ENCODE data around the gene CDC42BPB.

Gene CDC42BPB

DNA sequence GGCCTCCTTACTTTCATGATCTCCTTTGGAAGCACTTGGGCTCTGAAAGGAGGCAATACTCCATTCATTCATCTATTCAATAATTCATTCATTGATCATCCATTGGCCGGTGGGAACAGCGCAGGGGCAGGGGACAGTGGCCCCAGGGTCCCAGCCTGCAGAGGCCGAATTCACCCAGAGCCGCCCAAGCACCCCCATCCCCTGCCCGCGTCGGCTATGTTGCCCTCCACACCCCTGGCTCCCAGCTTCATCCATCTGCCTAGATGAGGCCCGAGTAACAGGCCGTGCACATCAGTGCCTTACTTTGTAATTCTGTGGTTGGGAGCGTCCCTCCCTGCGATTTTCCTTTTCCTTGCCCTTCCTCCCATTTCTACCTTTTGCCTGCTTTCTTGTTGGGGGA, 131.7 kb downstream of the CDC42BPB start:
- no peak for DNase-seq

DNA sequence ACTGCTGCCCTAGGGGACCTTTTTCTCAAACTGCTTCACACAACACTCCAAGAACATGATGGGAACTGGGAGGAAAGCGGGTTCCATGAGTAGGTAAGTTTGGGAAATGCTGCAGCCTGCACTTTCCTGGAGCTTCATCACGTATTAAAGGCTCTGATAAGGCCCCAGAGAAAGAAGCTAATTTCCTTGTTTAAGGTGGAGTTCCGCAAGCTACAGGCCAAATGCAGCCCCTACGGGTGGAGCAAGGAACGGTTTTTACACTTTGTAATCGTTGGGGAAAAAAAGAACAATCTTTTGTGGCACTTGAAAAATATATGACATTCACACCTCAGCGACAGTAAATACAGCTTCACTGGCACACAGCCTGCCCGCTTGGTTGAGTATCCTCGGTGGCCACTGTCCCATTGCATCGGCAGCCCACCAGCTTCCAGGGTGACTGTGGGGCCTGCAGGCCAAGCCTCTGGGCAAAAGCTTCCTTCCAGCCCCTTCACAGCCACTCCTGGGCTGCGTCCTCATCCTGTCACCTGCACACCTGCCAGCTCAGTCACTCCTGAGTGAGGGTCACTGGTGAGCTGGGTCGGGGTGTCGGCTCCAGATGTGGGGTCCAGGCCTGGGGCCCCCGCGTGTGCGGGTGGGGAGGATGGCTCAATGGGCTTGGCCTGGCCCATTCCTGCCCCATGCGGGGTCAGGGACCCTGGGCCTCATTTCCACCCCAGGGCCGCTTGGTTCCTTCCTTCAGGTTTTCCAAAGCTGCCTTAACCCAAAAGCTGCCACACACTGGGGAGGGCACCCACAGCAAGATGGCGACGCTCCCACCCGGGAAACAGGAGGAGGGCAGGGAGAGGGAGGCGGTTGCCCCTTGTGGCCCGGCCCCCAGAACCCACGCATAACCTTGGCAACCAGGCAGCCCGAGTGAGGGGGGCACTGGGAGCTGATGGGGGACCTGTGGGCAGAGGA, 132.4 kb downstream of the CDC42BPB start:
- no peak for DNase-seq

DNA sequence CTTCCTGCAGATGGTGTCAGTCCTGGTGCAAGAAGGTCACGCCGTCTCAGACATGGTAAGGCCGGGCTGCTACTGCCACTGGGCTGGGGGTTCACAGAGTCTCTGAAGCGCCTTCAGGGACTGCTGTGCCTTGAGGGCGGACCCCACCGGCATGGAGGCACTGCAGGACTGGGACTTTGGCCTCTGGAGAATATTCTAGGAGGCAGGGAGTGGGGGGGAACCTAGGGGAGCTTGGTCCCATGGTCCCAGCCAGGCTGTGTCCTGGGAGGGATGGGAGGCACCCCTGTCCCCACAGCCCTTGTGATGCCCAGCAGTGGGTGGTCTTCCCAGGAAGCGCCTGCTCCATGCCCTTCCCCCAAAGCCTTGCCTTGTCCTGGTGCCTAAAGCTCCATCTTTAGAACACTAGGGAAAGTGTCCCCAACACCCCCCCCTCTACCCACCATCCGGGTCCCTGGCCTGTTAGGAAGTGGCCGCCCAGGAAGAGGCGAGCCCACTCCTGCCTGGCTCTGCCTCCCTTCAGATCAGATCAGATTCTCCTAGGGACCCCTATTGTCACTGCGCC, 133.3 kb downstream of the CDC42BPB start:
- no peak for DNase-seq

DNA sequence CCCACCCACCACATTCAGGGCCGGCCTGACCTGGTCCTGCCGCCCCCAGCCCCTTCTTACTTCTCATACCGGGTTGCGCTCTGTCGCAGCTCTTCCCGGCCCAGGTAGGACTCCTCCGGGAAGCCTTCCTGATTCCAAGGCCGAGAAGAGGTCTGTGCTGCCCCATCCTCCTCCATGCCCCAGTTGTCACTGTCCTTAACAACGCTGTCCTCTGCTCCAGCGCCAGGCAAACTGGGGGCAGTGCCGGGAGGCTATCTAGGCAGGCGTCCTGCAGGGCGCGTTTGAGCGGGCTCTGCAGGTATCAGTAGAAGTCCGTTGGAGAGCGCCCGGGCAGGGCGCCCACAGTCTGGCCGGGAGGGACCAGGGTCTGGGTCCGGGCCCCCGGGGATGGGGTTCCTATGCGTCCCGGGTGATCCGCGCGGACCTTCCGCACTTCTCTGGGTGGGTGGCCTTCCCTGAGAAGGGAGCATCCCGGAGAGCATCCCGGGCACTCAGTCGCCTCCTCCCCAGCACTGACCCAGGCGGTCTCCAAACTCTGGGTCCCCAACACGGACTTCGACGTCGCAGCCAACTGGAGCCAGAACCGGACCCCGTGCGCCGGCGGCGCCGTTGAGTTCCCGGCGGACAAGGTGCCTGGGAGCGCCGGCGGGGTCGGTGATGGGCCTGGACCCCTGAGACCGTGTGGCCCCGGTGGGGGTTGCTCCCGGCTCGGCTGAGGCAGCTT, 134.0 kb downstream of the CDC42BPB start:
- no peak for DNase-seq

DNA sequence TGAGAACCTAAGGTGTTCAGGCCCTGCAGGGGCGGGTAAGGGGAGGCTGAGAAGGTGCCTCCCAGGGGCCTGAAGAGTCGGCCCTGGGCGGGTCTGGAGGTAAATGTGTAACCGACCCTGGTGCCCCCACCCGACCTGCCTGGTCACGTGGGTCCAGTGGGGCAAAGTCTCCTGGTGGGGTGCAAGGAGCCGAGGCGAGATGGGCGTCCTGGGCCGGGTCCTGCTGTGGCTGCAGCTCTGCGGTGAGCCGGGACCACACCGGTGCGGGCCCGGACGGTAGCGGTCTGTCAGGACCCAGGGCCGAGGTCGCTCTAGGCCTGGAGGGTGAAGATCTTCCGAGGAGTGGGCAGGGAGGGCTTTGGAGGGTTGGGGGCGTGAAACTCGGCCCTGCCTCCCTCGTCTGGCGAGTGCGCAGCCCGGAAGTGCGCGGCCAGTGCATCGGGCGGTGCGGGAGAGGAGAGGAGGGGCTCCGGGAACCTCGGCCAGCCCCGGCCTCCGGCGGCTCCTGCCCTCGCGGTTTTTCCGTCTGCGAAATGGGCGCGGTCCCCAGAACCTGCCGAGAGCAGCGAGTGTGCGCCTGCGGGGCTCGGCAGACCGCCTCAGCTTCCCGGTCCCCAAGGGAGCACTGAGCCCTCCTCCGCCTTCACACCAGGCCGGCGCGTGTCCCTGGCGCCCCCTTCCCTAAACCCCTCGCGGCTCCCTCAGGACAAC, 134.7 kb downstream of the CDC42BPB start, which contains the start of gene AMN:
Gene AMN, plus strand, starts transcription at position 174 of the 711 bp plus-strand sequence. Its CDS starts 26 bp downstream, at position 200.
- no peak for DNase-seq

DNA sequence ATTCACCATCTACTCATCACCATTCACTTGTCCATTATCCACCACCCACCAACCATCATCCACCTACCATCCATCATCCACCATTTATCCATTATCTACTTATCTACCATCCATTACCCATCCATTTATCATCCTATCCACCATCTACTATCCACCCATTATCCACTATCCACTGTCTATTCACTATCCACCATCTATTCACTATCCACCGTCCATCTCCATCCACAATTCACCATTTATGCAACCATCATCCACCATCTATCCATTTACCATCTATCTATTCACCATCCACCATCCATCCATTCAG, 136.4 kb downstream of the CDC42BPB start:
- no peak for DNase-seq

DNA sequence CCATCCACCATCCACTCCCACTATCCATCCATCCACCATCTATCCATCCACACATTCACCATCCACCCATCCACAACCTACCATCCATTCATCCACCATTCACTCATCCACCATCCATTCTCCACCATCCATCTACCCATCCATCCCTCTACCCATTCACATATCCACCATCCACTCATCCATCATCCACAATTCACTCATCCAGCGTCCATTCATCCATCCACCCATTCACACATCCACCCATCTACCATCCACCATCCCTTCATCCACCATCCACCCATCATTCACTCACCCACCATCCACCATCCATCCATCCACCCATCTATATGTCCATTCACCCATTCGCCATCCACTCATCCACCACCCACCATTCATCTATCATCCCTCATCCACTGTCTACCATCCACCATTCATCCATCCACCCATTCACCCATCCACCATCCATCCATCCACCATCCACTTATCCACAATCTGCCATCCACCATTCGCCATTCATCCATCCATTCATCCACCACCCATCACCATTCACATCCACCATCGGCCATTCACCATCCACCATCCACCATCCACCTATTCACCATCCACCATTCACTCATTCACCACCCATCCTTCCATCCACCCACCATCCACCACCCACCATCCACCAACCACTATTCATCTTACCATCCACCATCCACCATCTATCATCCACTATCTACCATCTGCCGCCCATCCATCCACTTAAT, 136.9 kb downstream of the CDC42BPB start:
- no peak for DNase-seq

DNA sequence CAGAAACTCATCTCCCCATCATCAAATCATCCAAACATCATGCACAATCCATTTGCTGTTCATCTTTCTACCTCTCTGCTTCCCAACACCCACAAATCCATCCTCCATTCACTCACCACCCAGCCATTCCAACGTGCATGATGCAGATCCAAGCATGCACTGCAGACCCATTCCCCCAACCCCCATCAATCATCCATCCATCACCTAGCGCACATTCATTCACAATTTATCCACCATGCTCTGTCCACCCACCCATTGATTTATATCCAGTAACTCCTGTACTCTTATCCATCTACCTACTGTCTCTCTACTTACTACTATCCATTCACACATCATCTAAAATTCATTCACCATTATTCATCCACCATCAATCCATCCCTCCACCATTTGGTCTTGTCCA, 138.9 kb downstream of the CDC42BPB start:
- DNase-seq = no peak

DNA sequence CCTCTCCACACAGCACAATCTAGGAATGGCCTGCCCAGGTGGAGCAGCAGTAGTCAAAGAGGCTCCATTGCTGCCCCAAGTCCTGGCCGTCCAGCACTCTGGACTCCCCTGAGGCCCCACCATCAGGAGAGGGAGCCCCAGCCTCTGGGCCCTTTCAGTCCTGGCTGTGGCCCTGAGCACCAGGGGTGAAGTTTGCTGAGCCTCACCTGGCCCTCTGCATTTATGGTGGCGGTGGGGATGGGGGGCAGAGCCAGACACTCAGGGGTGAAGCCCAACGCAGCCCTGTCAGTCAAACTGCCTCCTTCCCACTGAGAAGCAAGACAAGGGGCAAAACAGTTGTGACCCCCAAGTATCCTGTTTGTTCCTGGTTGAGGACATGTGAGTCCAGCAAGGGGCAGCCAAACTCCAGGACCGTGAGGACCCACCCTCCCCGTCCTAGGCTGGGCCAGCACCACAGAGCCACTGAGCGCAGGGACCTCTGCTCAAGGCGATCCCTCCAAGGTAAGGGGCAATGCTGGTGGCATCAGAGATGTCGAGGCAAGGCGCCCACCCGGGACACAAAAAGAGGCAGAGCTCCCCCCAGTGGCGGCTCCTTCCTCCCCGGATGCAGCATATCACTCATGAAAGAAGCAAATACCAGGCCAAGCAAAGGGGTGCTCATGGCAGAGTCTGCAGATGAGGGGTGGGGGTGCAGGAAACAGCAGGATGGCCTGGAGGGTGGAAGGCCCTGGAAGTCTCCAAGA, 139.7 kb downstream of the CDC42BPB start:
- peak; percentile 86 for DNase-seq

DNA sequence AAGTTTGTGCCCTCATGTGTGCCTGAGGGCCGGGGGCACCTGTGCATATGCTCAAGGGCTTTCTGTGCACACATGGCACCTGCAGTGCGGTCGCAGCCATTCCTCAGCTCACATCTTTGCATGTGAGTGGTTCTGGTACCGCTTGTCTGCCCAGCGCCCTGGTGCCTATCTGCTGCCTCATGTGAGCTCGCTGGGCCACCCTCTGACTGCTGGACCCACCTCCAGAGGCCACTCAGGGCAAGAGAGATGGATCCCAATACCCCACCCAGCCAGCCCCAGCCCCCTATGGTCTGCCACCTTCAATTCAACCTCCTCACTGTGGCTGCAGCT, 140.3 kb downstream of the CDC42BPB start:
- DNase-seq = no peak

DNA sequence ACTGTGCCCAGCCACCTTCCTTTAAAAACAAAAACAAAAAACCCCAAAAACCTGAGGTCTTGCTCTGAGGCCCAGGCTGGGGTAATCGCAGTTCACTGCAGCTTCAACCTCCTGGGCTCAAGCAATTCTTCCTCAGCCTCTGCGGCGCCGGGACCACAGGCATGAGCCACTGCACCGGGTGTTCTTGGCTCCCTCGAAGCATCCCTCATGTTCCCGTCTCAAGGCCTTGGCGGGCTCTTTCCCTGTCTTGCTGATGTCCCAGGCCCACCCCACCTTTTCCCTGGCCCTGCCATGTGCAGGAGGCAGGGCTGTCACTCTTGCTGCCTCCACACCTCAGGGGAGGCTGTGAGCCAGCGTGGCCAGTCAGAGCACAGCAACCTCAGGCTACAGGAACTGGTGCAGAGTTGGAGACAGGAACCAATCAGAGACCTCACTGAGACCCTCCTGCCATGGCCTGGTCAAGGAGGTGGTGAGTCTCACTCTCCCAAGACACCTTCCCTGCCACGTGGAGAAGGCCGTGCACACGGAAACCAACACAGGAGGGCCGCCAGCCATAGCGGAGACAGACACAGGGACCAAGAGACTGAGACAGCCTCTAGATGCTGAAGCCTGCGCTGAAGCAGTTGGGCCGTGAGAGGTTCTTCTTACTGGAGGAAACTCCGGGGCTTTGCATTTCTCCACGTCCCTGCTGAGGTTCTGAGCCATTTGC, 140.8 kb downstream of the CDC42BPB start:
- DNase-seq = no peak

DNA sequence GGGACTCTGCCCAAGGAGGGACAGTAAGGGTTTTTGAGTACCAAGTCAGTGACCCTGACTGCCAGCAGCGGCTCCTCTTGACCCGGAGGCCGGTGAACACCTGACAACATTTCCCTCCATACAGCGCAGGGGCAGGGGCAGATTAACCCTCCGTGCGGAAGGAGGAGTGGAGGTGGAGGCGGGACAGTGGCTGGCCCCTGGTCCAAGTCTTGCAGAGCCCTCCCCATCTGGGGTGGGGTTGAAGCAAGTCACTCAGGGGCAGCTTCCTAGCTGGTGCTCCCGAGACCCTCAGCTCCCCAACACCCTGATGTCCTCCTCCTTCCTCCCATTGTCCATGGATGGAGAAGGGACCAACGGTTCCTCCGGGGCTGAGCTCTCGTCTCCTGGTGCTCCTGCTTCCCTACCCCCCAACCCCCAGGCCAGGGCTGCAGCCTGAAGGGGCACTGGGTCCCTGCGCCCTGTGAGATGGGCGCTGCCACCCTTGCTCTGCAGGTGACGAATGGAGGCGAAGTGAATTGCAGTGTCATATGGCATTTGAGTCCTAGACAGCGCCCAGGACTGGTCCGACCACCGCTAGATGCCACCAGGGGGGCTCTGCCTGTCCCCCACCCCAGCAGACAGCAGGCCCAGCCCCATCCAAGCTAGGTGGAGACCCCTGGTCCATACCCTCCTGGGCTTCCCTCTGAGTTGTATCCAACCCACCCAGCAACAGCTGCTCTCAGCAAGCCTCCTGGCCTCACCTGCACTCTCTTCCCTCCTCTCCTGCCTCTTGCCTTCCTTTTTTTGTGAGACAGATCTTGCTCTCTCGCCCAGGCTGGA, 141.8 kb downstream of the CDC42BPB start:
- DNase-seq = no peak

DNA sequence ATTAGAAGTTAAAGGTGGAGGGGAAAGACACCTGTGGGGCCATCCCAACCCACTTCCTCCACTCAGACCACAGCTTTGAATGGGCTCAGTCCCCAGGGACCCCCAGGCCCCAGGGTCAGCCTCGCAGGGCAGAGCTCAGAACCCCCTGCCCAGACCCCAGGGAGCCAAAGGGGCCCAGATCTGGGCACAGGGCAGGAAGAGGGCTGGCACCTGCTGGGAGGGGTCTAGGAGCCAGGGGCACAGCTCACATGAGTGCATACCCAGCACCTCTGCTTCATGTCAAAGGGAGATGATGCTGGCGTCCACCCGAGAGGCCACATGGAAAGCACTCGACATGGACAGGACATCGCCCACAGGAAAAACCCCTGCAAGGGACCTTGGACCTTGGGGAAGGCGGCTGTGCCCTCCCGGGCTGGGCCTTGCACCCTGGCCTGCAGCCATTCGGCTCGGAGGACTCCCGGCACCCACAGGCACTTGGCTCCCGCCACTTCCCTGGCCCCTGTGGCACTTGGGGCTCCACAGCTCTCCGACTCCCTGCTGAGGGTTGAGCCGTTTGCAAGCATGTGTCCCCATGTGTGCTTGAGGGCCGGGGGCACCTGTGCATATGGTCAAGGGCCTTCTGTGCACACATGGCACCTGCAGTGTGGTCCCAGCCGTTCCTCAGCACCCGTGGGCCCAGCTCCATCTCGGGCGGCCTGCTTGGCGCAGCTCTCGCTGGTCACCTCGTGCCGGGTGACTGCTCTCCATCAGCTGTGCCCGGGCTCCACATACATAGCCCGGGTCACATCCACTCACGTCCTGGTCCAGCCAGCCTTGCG, 142.7 kb downstream of the CDC42BPB start:
- DNase-seq = no peak

DNA sequence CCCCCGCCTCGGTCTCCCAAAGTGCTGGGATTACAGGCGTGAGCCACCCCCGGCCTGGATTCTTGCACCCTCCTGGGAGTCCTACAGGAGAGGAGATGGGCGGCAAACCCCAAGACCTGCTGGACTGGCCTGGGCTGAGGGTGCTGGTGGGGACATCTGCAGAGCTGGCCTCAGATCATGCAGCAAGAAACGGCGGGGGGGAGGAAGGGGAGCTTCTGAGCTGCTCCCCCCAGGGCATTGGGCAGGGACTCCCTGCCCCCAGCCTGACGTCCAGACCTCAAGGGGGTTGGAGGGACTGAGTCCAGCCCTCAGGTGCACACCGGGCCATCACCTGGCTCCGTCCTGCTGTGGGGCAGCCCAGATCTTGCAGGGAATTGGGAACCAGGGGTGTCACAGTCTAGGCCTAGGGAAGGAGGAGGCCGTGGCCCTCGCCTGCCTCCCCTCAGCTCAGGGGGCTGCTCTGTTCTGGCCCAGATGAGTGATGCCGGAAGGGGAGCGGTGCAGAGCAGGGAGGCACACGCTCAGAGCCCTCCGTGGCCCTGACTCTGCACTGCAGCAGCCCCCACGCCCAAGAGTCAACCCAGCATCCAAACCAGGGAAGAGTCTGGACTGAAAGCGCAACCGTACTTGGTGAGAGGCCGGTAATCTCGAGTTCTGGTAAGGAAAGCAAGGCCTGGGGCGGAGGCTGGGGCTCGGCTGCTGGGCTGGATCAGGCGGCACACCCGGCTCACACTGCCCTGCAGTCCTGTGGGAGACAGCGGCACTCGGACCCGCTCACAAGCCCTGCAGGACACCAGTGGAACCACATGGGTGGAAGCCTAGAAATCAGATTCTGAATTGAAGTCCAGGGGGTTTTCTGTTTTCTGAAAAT, 143.8 kb downstream of the CDC42BPB start:
- no peak for DNase-seq

DNA sequence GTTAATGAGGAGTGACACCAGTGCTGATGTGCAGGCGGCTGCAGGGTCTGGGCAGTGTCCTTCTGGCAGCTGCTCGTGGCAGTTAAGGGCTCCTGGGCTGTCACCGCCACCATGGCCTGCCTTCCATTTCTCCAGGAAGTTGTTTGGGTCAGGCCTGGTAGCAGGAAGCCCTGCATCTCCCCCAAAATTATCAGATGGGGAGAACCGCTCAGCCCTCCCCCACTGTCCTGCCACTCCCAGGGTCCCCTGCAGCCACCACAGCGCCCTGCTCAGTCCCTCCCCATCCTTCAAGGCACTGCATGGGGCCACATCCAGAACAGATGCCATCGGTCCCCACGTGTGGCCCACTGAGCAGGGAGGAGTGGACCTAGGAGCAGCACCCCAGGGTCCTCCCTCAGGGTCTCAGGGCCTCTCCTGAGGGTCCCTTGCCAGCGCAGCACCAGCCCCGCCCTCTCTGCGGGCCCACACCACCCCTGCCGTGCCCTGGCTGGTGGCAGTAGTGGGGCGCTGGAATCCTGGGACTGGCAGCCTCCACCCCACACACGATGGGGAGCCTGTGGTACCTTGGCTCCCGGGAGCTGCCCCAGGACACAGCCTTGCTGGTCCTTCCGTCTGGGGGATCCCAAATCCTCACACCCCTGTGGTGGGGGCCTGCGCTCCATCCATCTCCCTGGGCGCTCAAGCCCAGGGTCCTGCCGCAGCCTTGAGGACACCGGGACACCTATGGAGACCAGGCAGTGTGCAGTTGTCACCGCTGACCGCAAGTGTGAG, 145.2 kb downstream of the CDC42BPB start:
- no peak for DNase-seq

DNA sequence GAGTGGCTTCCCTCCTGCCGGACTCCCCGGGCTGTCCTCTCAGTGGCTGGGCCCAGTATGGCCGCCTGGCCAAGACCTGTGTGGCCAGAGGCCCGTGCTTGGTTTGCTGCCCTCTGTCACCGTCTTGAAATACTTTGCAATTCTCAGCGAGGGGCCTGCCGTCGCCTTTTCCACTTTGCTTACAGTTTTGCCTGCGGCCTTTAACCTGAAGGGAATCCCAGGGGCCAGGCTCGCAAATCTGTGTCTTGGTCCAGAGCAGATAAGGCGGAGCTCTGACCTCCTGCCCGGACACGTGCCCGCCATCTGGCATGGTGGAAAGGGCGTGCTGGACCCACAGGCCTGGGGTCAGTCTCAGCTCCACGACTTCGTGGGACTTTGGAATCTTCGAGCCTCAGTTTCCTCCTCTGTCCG, 145.8 kb downstream of the CDC42BPB start:
- DNase-seq = no peak

DNA sequence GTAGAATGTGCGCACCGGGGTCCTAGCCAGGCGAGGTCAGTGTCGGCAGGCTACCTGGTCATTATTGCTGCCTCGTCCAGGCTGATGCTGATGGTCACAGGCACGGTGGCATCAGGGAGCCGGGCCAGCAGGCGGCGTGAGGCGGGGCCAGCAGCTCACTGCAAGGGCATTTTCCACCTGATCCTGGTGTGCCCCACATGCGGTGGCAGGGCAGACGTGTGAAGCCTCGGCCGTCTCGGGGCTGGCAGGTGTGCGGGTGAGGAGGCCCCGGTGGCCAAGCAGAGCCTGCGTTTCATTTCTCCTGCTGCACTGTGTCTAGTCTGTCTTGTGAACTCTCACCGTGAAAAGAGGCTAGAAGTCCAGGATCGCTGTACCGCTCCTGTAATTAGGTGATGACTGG, 146.9 kb downstream of the CDC42BPB start:
- no peak for DNase-seq

DNA sequence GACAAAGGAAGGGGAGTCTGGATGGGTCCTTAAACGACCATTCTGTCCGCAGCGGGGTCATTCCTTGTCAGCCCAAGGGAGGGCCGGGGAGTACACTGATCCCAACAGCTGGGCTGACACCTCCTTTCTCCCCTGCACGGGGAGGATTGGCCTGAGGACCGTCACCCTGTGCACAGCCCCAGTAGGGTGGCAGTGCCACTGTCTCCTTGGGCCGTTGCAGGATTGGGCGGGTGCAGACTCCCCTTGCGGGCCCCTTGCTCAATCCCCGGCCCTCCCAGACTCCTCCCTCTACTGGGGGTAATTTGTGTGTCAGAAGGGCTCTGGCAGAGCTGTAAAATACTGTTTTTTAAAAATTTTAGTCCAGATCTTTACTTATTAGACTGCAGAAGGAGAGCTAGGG, 147.4 kb downstream of the CDC42BPB start:
- no peak for DNase-seq

Data from activated CD8-positive, alpha-beta memory T cell treated with anti-CD3 and anti-CD28 coated beads, Interleukin-2, amount 50 U/mL, for 48 hours (primary cell).